Hypothalamus (tissue), 51 donors: Measurements from ENCODE around the gene RCE1.

ENCODE experiments used
- DNase-seq, 51 donors: peaks; one replicate each; lab custom pipeline; 2025; lab: John Stamatoyannopoulos, UW

The RCE1 gene

GRCh38 chr11:66856496-66857233, 13.4 kb downstream of the RCE1 start, which contains the start of gene LRFN4:
Gene LRFN4, plus strand, starts transcription at chr11:66857064. Its CDS starts 681 bp downstream, at chr11:66857745.
- DNase-seq: peak in 35 of 51 donors; percentile 47 to 92 (median 73)

GRCh38 chr11:66857234-66857926, 14.1 kb downstream of the RCE1 start:
- no peak for DNase-seq

- no peak for DNase-seq
Measured at GRCh38 chr11:66857927-66858185, 14.6 kb downstream of the RCE1 start.

- DNase-seq: no peak
Measured at GRCh38 chr11:66858186-66858938, 15.1 kb downstream of the RCE1 start.

- DNase-seq: no peak
Measured at GRCh38 chr11:66858939-66859685, 15.9 kb downstream of the RCE1 start.

- DNase-seq: no peak
Measured at GRCh38 chr11:66859686-66860448, 16.6 kb downstream of the RCE1 start.

- no peak for DNase-seq
Measured at GRCh38 chr11:66860449-66860831, 17.2 kb downstream of the RCE1 start.

GRCh38 chr11:66861038-66861773, 18.0 kb downstream of the RCE1 start:
- DNase-seq: no peak

GRCh38 chr11:66861774-66862558, 18.7 kb downstream of the RCE1 start:
- no peak for DNase-seq

GRCh38 chr11:66862559-66863037, 19.4 kb downstream of the RCE1 start:
- no peak for DNase-seq

- no peak for DNase-seq
Measured at GRCh38 chr11:66863428-66864125, 20.3 kb downstream of the RCE1 start.

- no peak for DNase-seq
Measured at GRCh38 chr11:66864172-66864901, 21.1 kb downstream of the RCE1 start.

GRCh38 chr11:66864924-66865697, 21.9 kb downstream of the RCE1 start:
- DNase-seq: peak in 1 of 51 donors; percentile 21

GRCh38 chr11:66866007-66866406, 22.8 kb downstream of the RCE1 start:
- no peak for DNase-seq

GRCh38 chr11:66866511-66866986, 23.3 kb downstream of the RCE1 start:
- DNase-seq: no peak

GRCh38 chr11:66867425-66868040, 24.3 kb downstream of the RCE1 start:
- no peak for DNase-seq
